Measurements from ENCODE around the gene RAB6A.

Gene RAB6A

DNA sequence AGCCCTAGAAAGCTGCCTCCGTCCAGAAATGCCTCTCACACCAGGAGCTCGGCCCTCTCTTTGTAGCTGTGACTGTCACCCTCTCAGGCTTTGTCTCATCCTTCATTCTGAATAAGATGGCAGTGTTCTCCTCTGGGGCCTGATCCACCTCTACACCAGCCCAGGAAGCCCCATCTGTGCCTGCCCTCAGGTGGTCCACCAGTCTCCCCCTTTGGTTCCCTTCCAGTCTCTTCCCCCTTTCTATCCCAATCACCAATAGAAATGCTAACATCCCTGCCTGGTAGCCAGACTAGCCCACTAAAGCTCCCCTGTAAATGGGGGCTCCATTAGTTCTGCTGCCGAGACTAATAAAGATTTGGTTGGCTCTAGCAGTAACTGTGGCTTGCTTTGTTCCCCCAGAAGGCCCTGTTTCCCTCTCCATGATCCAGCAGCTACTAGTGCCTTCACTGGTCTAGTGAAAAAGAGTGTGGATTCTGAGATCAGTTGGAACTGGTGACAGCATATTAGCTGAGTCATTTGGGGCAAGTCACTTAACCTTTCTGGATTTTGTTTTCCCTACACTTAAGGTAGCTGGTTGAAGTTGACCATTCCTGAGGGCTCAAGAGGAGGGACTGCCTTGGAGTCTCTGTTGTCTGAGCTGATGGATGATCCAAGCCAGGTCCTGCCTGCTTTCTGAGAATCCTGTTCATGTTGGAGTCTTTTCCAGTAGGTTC is 98.3 kb downstream of the RAB6A start:
- no peak overlapping the region for H3K4me3 ChIP-seq (ENCODE audit: low read length)
- H3K4me2 ChIP-seq (ENCODE audit: low read length): no peak overlapping the region
- no peaks in the 10 kb centered on the region for H3K36me3 ChIP-seq (ENCODE audit: control insufficient read depth, low read length)
- H3F3A ChIP-seq (ENCODE audit: control insufficient read depth, insufficient read depth): no peaks in the 10 kb centered on the region
- peaks cover 2% of the 10 kb centered on the region; the same call in 1 of the 2 replicates for H3K27me3 ChIP-seq (ENCODE audit: control insufficient read depth, low read length)
- TF ChIP-seq, protein P1, sequence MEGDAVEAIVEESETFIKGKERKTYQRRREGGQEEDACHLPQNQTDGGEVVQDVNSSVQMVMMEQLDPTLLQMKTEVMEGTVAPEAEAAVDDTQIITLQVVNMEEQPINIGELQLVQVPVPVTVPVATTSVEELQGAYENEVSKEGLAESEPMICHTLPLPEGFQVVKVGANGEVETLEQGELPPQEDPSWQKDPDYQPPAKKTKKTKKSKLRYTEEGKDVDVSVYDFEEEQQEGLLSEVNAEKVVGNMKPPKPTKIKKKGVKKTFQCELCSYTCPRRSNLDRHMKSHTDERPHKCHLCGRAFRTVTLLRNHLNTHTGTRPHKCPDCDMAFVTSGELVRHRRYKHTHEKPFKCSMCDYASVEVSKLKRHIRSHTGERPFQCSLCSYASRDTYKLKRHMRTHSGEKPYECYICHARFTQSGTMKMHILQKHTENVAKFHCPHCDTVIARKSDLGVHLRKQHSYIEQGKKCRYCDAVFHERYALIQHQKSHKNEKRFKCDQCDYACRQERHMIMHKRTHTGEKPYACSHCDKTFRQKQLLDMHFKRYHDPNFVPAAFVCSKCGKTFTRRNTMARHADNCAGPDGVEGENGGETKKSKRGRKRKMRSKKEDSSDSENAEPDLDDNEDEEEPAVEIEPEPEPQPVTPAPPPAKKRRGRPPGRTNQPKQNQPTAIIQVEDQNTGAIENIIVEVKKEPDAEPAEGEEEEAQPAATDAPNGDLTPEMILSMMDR (IDR thresholded peaks at IDR 0.05; ENCODE audit: low read depth, low read length, poor library complexity, severe bottlenecking): no peak
- no peak for TF ChIP-seq EZH2phosphoT487 (IDR thresholded peaks at IDR 0.05; ENCODE audit: borderline replicate concordance, low read length)
- H3K4me1 ChIP-seq (ENCODE audit: control insufficient read depth, low read length): peaks cover 24% of the 10 kb centered on the region
- no peaks in the 10 kb centered on the region for H4K20me1 ChIP-seq (ENCODE audit: control insufficient read depth, insufficient read depth, low read depth, low read length)
- no peaks in the 10 kb centered on the region for H3K79me2 ChIP-seq (ENCODE audit: control insufficient read depth, low read length)
- H3K9me2 ChIP-seq (replicated peaks; ENCODE audit: control insufficient read depth, low read length): no peaks in the 10 kb centered on the region
- no peak overlapping the region for H3K27ac ChIP-seq (ENCODE audit: low read depth, low read length)
- H3K9me3 ChIP-seq (ENCODE audit: control insufficient read depth, insufficient read depth, low read length): no peaks in the 10 kb centered on the region

DNA sequence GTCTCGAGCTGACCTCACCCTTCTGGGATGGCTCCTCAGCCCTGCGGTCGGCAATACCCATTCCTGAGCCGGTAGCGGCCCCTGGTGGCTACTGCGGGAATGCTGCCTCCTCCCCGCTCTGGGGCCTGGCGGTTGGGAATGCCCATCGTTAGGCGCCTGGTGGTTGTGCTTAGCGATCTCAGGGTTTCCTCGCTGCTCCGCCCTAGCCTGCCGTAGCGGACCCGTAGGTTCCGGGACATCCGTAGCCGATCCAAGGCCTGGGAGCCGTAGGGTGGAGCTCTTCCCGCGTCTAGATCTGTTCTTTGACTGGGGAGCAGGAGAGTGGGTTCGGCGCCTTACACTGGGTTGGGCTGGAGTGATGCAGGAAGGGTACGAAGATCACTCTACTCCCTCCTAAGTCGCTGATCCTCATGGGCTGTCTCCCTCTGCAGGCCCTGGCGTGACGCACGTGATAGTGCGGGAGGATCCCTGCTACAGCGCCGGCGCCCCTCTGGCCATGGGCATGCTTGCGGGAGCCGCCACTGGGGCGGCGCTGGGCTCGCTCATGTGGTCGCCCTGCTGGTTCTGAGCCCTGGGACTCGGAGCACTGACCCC is 99.7 kb downstream of the RAB6A start:
- no peaks in the 10 kb centered on the region for H3K79me2 ChIP-seq (ENCODE audit: control insufficient read depth, low read length)
- no peaks in the 10 kb centered on the region for H4K20me1 ChIP-seq (ENCODE audit: control insufficient read depth, insufficient read depth, low read depth, low read length)
- H3K27ac ChIP-seq (ENCODE audit: low read depth, low read length): no peak overlapping the region
- no peaks in the 10 kb centered on the region for H3F3A ChIP-seq (ENCODE audit: control insufficient read depth, insufficient read depth)
- H3K4me3 ChIP-seq (ENCODE audit: low read length): peak overlapping the region; percentile 64
- no peak for TF ChIP-seq EZH2phosphoT487 (IDR thresholded peaks at IDR 0.05; ENCODE audit: borderline replicate concordance, low read length)
- TF ChIP-seq, protein P1 (IDR thresholded peaks at IDR 0.05; ENCODE audit: low read depth, low read length, poor library complexity, severe bottlenecking): peak; percentile 96
- no peaks in the 10 kb centered on the region for H3K36me3 ChIP-seq (ENCODE audit: control insufficient read depth, low read length)
- H3K27me3 ChIP-seq (ENCODE audit: control insufficient read depth, low read length): peaks cover 2% of the 10 kb centered on the region; the same call in 1 of the 2 replicates
- H3K4me1 ChIP-seq (ENCODE audit: control insufficient read depth, low read length): peaks cover 24% of the 10 kb centered on the region
- no peaks in the 10 kb centered on the region for H3K9me3 ChIP-seq (ENCODE audit: control insufficient read depth, insufficient read depth, low read length)
- no peaks in the 10 kb centered on the region for H3K9me2 ChIP-seq (replicated peaks; ENCODE audit: control insufficient read depth, low read length)
- peak overlapping the region; percentile 83 for H3K4me2 ChIP-seq (ENCODE audit: low read length)

DNA sequence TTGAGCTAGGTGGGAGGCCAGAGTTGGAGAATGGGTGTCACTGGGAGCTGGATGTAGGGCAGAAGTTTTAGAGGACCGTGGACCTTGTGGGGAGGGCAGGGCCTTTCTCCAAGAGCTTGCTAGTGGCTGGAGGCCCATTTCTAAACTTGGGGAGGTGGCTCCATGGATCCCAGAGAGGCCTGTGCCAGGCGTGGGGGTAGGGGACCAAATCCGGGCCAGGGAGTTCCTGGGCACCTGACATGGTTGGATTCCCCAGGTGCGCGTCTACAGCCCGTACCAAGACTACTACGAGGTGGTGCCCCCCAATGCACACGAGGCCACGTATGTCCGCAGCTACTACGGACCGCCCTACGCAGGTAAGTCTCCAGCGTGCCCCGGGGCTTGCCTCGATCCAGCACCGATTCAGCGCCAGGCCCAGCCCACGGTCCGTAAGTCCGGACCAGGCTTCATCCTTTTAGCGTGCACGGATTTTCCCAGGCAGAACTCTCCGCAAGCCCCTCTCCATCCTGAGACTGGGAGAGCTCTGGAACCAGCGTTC is 100.3 kb downstream of the RAB6A start:
- Histone ChIP-seq H3K79me2 (ENCODE audit: control insufficient read depth, low read length) (no peaks in the 10 kb centered on the region), H3F3A (ENCODE audit: control insufficient read depth, insufficient read depth) (no peaks in the 10 kb centered on the region), H3K27ac (ENCODE audit: low read depth, low read length) (no peak overlapping the region), H4K20me1 (ENCODE audit: control insufficient read depth, insufficient read depth, low read depth, low read length) (no peaks in the 10 kb centered on the region), H3K9me2 (replicated peaks; ENCODE audit: control insufficient read depth, low read length) (no peaks in the 10 kb centered on the region), H3K4me3 (ENCODE audit: low read length) (peak overlapping the region; percentile 64), H3K4me2 (ENCODE audit: low read length) (peak overlapping the region; percentile 83), H3K36me3 (ENCODE audit: control insufficient read depth, low read length) (no peaks in the 10 kb centered on the region), H3K4me1 (ENCODE audit: control insufficient read depth, low read length) (peaks cover 24% of the 10 kb centered on the region), H3K27me3 (ENCODE audit: control insufficient read depth, low read length) (peaks cover 2% of the 10 kb centered on the region; the same call in 1 of the 2 replicates), H3K9me3 (ENCODE audit: control insufficient read depth, insufficient read depth, low read length) (no peaks in the 10 kb centered on the region)
- TF ChIP-seq, protein P1 (IDR thresholded peaks at IDR 0.05; ENCODE audit: low read depth, low read length, poor library complexity, severe bottlenecking): no peak
- TF ChIP-seq EZH2phosphoT487 (IDR thresholded peaks at IDR 0.05; ENCODE audit: borderline replicate concordance, low read length): no peak
